Glomerular visceral epithelial cell (primary cell): ENCODE measurements around the gene CYP2C18.
"Not testable (repeated sequence)": the region's sequence is repeated elsewhere in the genome, so short reads cannot be mapped to it uniquely, and the experiment has no call there.

Source experiments
- DNase-seq: peaks from one replicate; pipeline ENCODE4 v3.0.0-alpha.2; 2016; ENCODE audit errors: extremely low spot score

CYP2C18 gene

DNA sequence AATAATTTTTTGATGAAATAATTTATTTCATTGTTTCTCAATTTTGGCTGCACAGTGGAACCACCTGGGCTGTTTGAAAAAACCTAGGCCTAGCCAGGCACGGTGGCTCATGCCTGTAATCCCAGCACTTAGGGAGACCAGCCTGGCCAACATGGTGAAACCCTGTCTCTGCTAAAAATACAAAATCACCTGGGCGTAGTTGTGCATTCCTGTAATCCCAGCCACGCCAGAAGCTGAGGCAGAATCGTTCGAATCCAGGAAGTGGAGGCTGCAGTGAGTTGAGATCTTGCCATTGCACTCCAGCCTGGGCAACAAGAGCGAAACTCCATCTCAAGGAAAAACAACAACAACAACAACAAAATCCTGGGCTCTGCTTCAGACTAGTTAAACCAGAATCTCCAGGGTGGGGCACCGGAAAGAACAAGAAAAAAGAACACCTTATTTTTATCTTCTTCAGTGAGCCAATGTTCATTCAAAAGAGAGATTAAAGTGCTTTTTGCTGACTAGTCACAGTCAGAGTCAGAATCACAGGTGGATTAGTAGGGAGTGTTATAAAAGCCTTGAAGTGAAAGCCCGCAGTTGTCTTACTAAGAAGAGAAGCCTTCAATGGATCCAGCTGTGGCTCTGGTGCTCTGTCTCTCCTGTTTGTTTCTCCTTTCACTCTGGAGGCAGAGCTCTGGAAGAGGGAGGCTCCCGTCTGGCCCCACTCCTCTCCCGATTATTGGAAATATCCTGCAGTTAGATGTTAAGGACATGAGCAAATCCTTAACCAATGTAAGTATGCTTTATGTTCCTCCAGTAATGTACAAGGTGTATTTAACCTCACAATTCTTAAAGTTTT, at the start of gene CYP2C18:
TSS of gene CYP2C18 (plus strand) at position 516 of the 841 bp plus-strand sequence. CDS start at position 607, 91 bp downstream.
- DNase-seq = no peak

DNA sequence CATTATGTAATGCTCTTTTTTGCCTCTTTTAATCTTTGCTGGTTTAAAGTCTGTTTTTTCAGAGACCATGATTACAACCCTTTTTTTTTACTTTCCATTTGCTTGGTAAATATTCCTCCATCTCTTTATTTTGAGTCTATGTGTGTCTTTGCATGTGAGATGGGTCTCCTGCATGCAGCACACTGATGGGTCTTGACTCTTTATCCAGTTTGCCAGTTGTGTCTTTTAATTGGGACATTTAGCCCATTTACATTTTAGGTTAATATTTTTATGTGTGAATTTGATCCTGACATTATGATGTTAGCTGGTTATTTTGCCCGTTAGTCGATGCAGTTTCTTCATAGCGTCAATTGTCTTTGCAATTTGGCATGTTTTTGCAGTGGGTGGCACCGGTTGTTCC, 45.4 kb upstream of the CYP2C18 start:
- not testable (repeated sequence) for DNase-seq

DNA sequence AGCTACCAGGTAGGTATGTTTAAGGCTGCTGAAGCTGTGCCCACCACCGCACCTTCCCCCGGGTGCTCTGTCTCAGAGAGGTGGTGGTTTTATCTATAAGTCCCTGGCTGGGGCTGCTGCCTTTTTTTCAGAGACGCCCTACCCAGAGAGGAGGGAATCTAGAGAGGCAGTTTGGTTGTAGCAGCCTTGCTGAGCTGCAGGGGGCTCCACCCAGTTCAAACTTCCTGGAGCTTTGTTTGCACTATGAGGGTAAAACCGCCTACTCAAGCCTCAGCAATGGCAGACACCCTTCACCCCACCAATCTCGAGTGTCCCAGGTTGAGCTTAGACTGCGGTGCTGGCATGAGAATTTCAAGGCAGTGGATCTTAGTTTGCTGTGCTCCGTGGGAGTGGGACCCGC, 43.6 kb upstream of the CYP2C18 start:
- no peak for DNase-seq

DNA sequence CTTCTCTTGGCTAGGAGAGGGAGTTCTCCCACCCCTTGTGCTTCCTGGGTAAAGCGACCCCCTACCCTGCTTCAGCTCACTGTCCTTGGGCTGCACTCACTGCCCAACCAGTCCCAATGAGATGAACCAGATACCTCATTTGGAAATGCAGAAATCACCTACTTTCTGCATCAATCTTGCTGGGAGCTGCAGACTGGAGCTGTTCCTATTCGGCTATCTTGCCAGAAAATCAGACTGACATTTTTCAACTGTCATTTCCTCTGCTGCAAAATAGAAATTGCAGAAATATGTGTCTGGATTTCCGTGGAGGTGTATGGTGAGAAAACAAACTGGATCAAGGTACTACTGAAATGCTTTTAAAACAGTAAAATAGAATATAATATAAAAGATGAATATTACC, 43.0 kb upstream of the CYP2C18 start:
- no peak for DNase-seq

DNA sequence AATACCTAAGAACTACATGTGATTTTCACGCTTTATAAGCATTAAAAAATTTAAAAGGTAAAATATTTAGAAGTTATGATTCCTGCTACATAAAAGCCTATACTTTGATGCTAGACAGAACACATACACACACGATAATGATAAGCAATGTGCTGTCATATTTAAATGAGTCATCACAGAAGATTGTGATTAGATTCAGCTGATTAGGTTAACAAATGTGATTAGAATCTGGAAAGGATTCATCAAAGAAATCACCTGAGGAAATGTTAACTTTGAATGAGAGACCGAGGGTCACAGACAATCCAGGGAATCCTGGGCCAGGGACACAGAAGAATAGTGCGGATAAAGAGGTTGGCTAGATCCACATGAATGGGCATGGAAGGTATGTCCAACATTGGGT, 42.0 kb upstream of the CYP2C18 start:
- no peak for DNase-seq

DNA sequence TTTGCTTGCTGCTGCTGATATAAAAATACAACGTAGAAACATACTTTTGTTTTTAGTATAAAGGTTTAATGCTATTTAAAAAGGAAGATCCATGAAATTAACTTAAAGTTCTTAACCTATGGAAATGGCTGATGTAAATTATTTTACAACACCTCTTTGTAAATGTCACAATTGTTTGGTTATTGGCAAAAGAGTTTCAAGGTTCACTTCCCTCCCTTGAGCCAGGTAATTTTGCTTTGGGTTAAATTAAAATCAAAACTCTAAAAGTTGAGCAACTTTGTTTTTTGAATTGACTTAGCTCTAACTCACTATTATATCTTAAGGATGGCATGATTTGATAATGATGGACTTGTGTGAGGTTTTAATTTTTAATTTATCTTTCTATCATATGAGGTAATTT, 39.2 kb upstream of the CYP2C18 start:
- DNase-seq = no peak

DNA sequence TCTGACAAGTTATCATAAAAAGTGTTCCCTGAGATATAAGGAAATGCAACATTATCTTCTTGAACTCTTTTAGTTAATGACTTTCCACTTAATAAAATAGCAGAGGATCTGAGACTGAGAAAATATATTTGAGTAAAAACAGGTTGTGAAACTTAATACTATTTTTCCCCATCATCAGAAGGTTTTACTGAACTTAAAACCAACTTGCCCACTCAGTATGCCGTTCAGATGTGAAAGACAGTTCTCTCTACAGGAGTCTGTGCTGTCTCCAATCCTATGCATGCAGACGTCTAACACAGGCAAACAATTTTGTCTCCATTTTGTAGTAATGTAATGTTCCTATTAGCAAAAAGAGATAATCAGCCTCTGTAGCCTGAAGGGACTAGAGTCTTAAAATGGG, 38.2 kb upstream of the CYP2C18 start:
- DNase-seq = no peak

DNA sequence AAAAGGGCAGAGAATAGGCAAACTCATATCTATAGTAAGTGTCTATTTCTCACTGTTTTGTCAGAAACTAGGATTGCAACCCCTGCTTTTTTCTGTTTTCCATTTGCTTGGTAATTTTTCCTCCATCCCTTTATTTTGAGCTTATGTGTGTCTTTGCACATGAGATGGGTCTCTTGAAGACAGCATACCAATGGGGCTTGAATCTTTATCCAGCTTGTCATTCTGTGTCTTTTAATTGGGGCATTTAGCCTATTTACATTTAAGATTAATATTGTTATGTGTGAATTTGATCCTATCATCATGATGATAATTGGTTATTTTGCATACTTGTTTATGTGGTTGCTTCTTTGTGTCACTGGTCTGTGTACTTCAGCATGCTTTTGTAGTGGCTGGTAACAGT, 28.3 kb upstream of the CYP2C18 start:
- not testable (repeated sequence) for DNase-seq

DNA sequence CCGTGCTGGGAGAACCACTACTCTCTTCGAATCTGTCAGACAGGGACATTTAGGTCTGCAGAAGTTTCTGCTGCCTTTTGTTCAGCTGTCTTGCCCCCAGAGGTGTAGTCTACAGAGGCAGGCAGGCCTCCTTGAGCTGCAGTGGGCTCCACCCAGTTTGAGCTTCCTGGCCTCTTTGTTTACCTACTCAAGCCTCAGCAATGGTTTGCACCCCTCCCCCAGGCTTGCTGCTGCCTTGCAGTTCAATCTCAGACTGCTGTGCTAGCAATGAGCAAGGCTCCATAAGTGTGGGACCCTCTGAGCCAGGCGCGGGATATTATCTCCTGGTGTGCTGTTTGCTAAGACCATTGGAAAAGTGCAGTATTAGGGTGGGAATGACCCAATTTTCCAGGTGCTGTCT, 20.5 kb upstream of the CYP2C18 start:
- DNase-seq = not testable (repeated sequence)

DNA sequence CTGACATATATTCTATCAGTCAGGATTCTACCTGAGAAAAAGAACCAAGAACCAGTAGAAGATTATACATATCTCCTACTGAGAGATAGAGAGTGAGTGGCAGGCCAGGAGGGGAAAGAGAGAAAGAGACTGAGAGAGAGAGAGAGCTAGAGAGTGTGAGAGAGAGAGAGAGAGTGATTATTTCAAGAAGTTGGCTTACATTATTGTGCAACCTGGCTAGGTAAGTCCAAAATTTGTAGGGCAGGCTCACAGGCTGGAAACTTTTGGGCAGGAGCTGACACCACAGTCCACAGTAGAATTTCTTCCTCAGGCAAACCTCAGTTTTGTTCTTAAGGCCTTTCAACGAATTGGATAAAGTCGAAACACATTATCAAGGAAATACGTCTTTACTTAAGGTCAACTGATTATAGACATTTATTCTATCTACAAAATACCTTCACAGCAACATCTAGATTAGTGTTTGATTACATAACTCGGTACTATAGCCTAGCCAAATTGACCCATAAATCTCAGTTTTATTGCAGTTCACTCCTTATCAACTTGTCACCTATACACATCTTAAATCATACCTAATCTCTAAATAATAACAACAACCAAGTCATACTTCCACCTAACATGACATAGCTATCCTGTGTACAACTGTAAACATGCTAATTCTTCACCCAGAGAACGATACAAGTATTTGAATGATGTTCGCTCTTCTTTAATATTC, 17.0 kb upstream of the CYP2C18 start:
- no peak for DNase-seq

DNA sequence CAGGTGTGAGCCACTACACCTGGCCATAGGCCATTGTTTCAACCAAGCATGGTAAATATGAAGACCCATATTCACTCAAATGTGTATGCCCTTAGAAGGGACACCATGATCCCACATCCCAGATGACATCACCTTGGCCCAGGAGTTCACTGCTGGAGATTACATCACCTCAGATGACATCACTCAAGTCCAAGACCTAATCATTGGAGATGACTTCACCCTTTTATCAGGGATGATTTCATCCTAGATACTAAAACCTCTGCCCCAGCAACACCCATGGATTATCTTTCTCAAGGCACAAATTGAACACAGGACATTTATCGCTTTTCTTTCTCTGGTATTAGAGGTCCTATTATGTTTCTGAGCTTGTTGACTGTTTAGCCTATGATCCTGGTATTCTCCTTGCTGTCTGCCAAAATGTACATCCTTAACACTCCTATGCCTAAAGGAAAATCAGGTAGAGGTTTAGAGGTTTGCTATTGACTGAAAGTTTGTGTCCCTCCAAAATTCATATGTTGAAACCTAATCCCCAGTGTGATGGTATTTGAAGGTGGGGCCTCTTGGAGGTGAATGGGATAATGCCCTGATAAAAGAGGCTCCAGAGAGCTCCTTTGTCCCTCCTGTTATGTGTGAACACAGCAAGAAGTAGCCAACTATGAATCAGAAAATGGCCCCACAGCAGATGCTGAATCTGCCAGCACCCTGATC, 9.8 kb upstream of the CYP2C18 start:
- peak; percentile 3 for DNase-seq

DNA sequence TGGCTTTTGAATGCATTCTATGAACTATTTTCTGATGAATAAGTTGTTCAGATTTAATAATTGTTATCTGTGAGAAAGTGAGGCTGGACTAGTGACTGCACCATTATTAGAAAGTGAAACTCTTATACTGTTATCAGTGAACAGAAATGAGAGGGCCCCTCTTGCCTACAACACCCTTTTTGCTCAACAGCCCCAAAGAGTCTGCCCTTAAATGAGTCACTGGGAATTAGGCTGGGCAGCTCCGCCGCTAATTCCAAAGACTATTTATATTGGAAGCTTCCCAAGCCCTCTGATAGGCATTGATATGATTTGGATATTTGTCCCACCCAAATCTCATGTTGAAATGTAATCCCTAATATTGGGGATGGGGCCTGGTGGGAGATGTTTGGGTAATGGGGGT, 7.0 kb upstream of the CYP2C18 start:
- DNase-seq = no peak

DNA sequence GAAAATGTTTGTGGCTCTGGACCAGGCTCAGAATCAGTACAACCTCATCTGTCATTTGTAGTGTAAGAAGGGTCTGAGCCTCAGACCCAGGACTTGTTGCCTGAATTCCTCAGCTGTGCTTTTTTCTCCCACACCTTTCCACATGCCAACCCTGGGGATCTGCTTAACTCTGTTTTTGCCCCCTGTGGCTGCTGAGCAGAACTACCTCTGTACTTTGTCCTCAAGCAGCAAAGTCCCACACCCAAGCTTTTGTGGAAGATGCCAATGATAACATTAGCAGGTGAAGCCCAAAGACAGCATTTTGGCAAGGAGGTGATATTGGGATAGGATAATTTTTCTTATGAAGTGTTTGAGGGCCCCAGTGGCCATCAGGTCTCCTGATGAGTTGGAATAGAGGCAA, 5.8 kb upstream of the CYP2C18 start:
- DNase-seq = no peak

DNA sequence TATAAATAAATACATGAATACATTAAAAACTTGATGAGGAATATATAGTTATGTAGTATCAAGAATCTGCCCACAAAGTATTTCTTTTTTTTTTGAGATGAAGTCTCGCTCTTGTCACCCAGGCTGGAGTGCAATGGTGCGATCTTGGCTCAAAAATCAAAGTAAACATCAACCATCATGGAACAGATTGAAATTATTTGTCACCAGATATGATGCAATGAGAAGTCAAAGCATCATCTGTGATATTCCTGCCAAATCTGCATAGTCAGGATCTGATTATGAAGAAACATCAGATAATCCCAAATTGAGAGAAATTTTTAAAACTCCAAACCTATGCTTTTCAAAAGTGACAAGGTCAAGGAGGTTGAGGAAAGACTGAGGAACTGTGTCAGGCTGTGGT, 5.1 kb upstream of the CYP2C18 start:
- DNase-seq = no peak

DNA sequence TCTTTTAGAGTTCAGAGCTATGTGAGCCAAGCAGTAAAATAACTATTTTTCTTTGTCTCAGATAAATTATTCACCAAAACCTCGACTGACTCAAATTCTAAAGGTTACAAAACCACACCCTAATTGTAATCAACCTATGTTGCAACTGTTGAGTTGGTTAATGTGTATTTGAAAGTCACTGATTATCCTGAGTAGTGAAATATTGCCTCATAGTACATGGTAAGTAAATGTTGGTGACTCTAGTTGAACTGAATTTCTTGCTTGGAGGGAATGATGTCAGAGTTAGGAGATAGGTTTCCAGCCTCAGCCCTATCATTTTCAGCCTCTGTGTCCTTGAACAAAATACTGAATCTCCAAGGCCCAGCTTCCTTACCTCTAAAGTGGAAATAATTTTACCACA, 3.0 kb upstream of the CYP2C18 start:
- peak; percentile 37 for DNase-seq

DNA sequence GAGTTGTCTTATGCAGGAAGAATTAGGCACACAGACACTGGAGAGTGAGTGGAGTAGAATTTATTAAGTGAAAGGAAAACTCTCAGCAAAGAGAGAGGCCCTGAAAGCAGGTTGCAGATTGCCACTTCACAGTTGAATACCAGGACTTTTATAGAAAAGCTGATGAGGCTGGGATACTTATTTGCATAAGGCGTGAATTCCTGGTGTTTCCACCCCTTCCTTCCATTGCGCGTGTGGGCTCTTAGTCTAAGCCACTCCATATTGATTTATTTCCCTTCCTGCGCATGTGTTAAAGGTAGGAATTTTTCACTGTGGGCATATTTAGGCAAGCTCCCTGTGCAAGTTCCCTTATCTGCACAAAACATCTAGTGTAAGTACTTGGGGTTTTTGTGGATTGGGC, 893 bp upstream of the CYP2C18 start:
- DNase-seq = not testable (repeated sequence)

DNA sequence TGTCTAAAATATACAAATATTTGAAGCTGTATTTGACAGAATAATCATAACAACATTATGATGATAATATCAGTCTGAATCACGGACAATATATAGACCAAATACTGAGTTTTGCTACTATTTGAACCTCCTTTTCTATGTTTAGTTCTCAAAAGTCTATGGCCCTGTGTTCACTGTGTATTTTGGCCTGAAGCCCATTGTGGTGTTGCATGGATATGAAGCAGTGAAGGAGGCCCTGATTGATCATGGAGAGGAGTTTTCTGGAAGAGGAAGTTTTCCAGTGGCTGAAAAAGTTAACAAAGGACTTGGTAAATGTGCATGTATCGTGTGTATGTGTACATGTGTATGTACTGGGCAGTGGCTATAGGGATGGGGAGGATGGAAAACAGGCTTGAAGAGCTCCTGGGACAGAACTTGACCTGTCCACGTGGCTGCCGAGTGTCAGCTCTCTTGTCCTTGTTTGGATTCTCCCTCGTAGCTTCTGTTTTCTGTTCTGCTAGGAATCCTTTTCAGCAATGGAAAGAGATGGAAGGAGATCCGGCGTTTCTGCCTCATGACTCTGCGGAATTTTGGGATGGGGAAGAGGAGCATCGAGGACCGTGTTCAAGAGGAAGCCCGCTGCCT, 4.2 kb downstream of the CYP2C18 start:
- DNase-seq = no peak

DNA sequence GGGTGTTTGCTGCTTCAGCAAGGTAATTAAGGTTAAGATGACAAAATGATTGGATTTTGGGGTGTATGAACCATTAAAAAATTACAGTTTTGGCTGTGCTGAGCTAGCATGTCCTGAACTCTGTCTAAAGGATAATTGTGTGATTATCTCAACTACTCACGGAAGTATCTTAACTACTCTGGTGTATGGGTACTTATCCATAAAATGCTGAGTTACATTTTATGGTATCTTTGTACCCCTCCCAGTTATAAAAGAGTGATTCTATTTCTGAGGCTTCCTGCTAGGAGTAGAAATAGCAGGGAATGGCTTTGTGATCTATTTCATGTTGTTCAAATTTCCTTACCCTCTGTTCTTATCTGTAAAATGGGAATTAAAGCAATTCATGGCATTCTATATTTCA, 22.6 kb downstream of the CYP2C18 start:
- DNase-seq = no peak

DNA sequence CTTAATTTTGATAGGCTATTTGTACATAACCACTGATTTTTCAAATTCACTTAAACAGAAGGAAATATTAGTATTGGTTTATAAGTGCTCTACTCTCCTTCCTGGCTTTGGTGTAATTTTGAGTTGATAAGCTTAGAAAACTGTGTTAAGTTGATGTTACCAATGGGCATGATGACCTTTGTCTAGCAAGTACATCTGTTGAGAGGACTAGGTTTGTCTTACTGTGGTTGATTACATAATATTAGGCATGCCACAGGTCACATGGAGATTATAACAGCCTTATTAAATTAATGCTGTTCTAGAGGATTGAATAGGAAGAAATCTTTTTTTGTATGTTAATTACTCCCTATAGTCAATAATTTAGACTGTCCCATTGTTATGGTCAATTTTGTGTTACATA, 27.0 kb downstream of the CYP2C18 start:
- DNase-seq = no peak

DNA sequence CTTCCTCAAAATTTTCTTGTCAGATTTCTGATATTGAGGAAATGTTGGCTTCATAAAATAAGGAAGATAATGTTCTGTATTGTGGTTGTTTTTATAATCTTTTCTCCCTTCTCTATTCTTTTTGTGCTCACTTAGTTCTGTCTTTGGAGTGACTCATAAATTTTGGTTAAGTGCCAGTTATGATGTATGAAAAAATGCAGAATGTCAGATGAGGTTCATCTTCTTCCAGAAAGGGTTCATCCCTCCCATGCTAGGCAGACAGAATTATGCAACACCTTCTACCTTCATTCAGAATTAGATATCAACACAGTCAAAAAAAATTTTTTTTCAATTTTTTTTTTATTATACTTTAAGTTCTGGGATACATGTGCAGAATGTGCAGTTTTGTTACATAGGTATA, 42.3 kb downstream of the CYP2C18 start:
- DNase-seq = no peak

DNA sequence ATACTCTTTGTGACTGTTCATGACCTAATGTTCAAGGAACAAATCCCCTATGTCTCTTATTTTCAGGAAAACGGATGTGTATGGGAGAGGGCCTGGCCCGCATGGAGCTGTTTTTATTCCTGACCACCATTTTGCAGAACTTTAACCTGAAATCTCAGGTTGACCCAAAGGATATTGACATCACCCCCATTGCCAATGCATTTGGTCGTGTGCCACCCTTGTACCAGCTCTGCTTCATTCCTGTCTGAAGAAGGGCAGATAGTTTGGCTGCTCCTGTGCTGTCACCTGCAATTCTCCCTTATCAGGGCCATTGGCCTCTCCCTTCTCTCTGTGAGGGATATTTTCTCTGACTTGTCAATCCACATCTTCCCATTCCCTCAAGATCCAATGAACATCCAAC, 51.7 kb downstream of the CYP2C18 start:
- no peak for DNase-seq

DNA sequence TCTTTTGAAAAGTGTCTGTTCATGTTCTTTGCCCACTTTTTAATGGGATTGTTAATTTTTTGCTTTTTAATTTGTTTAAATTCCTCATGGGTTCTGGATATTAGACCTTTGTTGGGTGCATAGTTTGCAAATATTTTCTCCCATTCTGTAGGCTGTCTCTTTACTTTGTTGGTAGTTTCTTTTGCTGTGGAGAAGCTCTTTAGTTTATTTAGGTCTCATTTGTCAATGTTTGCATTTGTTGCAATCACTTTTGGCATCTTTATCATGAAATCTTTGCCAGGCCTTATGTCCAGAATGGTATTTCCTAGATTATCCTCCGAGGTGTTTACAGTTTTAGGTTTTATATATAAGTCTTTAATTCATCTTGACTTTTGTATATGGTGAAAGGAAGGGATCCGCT, 55.1 kb downstream of the CYP2C18 start:
- no peak for DNase-seq
